Measurements from ENCODE around the gene EFHD1. TPM values are rescaled to one million over a fixed set of nuclear protein-coding genes. Genes with fewer than 3 reads are reported as not detected.

The EFHD1 gene
- total and polyA plus RNA-seq, 2 of the 13 experiments (the other 11 are each of a cell fraction or from before 2014, with no cell fraction given) = 0.09 TPM; not detected in 1

- Histone ChIP-seq H3K4me3 (replicated peaks in 1 of 3; ENCODE audit: insufficient read depth in 1 of 3, low read depth in 2 of 3, low read length in 3 of 3) (no peak overlapping the region), H3K4me2 (ENCODE audit: low read depth, low read length) (no peak overlapping the region), H4K20me1 (ENCODE audit: insufficient read depth, low read length) (no peaks in the 10 kb centered on the region), H3K36me3 (replicated peaks in 1 of 2; ENCODE audit: control insufficient read depth in 1 of 2, insufficient read depth in 2 of 2, low read length in 2 of 2) (no peaks in the 10 kb centered on the region), H2AFZ (ENCODE audit: low read length) (no peak overlapping the region), H3K27me3 (ENCODE audit: control insufficient read depth in 1 of 2, insufficient read depth in 2 of 2, low read length in 2 of 2) (no peaks in the 10 kb centered on the region; a peak in 1 of 5 replicates), H3K4me1 (ENCODE audit: insufficient read depth, low read length) (no peaks in the 10 kb centered on the region), H3K9me3 (ENCODE audit: low read length) (no peaks in the 10 kb centered on the region), H3K9ac (ENCODE audit: insufficient read depth, low read depth, low read length) (no peak overlapping the region), H3K79me2 (ENCODE audit: insufficient read depth, low read length) (no peaks in the 10 kb centered on the region), H3K27ac (ENCODE audit: extremely low read length, insufficient read depth, low read length) (no peak overlapping the region)
- no peak for FAIRE-seq
- intact Hi-C loops (cut with micrococcal nuclease; ENCODE audit: unreplicated experiment) (no loop called here), in situ Hi-C loops (cut with HindIII; ENCODE audit: extremely low pct_ligation_motif_present, low pct_unique_long_range_greater_than_20kb) (no loop called here)
- ChIA-PET CTCF (ENCODE audit: low intra/inter-chr PET ratio, low total read pairs) (no interaction called here), POLR2A (interaction anchor here (0.6 kb wide), 1 partner anchor 19 kb away, joined by 3 read pairs; no protein-coding TSS in a partner anchor)
- no peak for ATAC-seq
- TF ChIP-seq RBM39 (IDR thresholded peaks at IDR 0.05; ENCODE audit: low read depth, low read length, poor library complexity, severe bottlenecking) (no peak), U2AF2 (IDR thresholded peaks at IDR 0.05; ENCODE audit: low read depth, low read length) (no peak), NONO (IDR thresholded peaks at IDR 0.05) (no peak), NONO (CRISPR knock-in tag; conservative IDR thresholded peaks at IDR 0.05) (no peak), ZEB1 (IDR thresholded peaks at IDR 0.05; ENCODE audit: insufficient replicate concordance, low read depth) (no peak), CBFB (CRISPR knock-in tag; IDR thresholded peaks at IDR 0.05) (no peak), POLR2AphosphoS5 (IDR thresholded peaks at IDR 0.05; ENCODE audit: low read depth, low read length) (no peak), FOXJ3 (CRISPR knock-in tag; IDR thresholded peaks at IDR 0.05; ENCODE audit: borderline replicate concordance) (no peak), HDAC2 (CRISPR knock-in tag; IDR thresholded peaks at IDR 0.05) (no peak), PHF20 (CRISPR knock-in tag; IDR thresholded peaks at IDR 0.05) (no peak)
- TF ChIP-seq, protein P1, sequence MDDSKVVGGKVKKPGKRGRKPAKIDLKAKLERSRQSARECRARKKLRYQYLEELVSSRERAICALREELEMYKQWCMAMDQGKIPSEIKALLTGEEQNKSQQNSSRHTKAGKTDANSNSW (CRISPR knock-in tag; IDR thresholded peaks at IDR 0.05; ENCODE audit: borderline replicate concordance) = no peak
- no peak for DNase-seq (ENCODE audit: low spot score)
- WGBS (ENCODE audit: low lambda C conversion rate) = 33% methylated on average over 3 of the region's 3 CpGs
- no TSS peak for BruUV-seq (replicated peaks)
Measured at GRCh38 chr2:232643147-232643425, 9.7 kb downstream of the EFHD1 start.

All from HepG2 (cell line).